ENCODE results near the gene TMEM181.
"Not testable (repeated sequence)": the region's sequence is repeated elsewhere in the genome, so short reads cannot be mapped to it uniquely, and the experiment has no call there.

Gene TMEM181

DNA sequence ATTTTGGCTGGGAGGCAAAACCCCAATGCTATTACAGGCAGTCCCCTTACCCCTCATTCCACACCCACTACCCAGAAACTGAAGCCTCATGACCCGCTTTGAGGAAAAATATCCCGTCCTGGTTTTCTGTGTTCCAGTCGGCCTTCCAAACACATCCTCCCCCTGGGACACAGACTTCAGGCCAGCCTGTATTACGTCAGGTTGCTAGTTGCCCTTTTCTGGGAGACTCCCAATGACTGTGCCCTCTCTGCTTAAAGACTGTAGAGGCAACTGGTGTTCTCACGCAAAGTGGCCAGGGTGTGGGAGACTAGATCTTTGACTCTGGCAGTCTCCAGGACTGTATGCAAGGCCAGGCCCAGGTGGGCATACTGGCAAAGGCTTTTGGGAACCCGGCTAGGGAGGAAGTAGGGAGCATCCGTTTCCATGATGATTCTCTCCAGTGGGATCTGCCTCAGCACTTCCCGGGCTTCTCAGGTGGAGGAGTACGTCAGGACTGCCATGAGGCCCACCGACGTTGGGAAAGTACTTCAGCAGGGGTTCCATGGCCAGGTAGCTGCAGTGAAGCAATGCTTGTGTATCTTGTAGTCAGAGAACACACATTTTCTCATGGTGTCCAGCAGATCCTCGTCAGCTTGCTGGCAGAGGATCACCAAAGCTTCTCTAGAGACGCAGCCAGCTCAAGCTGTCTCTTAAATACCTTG, 49.7 kb downstream of the TMEM181 start:
- H3K27me3 Mint-ChIP-seq: no peaks in the 10 kb centered on the region
- H3K27ac Mint-ChIP-seq: no peak overlapping the region
- peaks cover 3% of the 10 kb centered on the region for H3K4me1 Mint-ChIP-seq (ENCODE audit: low read depth)
- peaks cover 12% of the 10 kb centered on the region for H3K36me3 Mint-ChIP-seq
- no peak overlapping the region for H3K4me3 Mint-ChIP-seq
- no peaks in the 10 kb centered on the region for H3K9me3 Mint-ChIP-seq (ENCODE audit: low read depth)

DNA sequence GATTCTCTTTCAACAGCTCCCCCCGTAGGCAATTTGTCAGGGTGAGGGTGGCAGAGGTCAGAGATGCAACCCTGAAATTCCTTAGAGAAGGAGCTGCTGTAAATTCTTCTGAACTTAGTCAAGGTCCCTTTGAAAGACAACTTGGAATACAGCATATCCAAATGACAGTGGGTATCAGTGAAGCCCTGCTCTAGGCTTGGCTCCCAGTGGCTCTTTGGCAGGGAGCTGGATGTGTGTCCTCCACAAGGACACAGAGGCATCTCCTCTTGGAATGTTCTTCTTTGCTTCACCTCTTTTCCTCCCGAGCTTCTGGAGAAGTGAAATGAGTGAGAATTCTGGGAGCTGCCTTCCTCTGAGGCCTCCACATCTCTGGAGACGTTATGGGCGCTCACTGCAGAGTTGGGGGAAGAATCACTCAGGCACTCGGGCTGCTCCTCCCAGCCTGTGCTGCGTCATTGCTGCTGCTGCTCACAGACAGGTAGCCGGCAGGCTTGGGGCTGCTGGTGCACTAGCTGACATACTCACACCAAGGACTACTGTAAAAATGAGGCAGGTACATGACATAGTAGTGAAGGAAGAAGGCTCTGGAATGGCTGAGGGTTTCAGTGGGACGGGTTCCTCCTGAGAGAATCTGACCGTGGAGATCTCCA, 50.6 kb downstream of the TMEM181 start:
- peaks cover 20% of the 10 kb centered on the region for H3K36me3 Mint-ChIP-seq
- no peaks in the 10 kb centered on the region for H3K27me3 Mint-ChIP-seq
- no peak overlapping the region for H3K27ac Mint-ChIP-seq
- H3K4me1 Mint-ChIP-seq (ENCODE audit: low read depth): peaks cover under 1% of the 10 kb centered on the region
- H3K4me3 Mint-ChIP-seq: no peak overlapping the region
- no peaks in the 10 kb centered on the region for H3K9me3 Mint-ChIP-seq (ENCODE audit: low read depth)

DNA sequence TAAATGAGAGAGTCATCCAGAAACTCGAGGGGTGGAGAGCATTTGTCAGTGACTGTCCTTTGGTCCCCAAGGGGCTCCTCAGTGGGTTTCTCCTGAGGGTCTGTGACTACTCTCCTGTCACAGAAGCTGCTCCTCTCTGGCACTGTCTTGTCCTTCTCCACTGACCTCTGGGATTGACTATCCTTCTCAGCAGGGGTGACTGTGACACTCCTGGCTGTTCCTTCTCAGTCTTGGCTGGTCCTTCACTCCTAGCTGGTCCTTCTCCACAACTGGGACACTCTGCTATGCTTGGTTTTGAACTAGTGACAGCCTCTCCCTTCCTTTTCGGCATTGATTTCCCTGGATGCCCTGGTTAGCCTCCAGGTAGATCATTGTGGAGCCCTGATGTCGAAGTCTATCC, 51.1 kb downstream of the TMEM181 start:
- Mint-ChIP-seq H3K9me3 (ENCODE audit: low read depth) (no peaks in the 10 kb centered on the region), H3K4me1 (ENCODE audit: low read depth) (no peaks in the 10 kb centered on the region), H3K36me3 (peaks cover 20% of the 10 kb centered on the region), H3K4me3 (no peak overlapping the region), H3K27me3 (no peaks in the 10 kb centered on the region), H3K27ac (no peak overlapping the region)

DNA sequence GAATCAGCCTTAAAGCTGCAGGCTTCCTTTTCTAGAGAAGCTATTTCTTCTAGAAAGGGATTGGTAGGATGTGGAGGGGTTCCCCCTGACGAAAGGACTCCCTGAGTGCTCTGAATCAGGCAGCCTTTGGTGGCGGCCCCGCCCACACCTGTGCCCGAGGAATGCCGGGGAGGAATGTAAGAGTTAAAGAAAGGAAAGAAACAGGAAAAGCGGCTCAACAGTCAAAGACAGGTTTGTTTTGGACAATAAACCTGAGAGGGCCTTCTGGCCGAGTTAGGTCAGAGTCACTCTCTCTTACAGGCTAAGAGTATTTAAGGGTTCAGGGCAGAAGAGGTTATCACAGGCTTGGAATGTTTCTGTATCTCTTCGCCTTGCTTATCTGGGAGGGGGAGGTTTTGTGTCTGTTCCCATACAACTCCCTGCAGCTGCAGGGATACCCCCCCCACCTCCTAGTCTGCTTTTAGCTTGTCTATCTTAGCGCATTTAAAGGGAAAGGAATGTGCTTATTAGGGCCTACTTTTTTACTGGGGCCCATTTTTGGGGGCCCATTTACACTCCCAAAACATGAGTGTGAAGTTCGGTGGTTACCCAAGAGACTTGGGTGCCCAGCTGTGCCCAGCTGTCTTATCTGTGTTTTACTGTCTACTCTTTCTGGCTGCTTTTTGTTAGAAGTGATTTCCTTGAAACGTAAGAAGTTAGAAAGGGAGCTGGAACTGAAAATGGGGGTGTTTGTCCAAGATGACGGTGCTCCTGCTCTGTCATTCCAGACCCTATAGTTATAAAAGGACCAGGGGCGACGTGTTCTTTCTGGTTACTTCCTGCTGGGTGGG, 51.9 kb downstream of the TMEM181 start:
- Mint-ChIP-seq H3K9me3 (ENCODE audit: low read depth) (no peaks in the 10 kb centered on the region), H3K27ac (no peak overlapping the region), H3K4me3 (no peak overlapping the region), H3K27me3 (no peaks in the 10 kb centered on the region), H3K4me1 (ENCODE audit: low read depth) (no peaks in the 10 kb centered on the region), H3K36me3 (peaks cover 20% of the 10 kb centered on the region)

DNA sequence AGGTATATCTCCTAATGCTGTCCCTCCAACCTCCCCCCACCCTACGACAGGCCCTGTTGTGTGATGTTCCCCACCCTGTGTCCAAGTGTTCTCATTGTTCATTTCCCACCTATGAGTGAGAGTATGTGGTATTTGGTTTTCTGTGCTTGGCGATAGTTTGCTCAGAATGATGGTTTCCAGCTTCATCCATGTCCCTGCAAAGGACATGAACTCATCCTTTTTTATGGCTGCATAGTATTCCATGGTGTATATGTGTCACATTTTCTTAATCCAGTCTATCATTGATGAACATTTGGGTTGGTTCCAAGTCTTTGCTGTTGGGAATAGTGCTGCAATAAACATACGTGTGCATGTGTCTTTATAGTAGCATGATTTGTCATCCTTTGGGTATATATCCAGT, 54.7 kb downstream of the TMEM181 start:
- H3K4me1 Mint-ChIP-seq (ENCODE audit: low read depth); H3K9me3 Mint-ChIP-seq (ENCODE audit: low read depth); H3K27ac Mint-ChIP-seq; H3K4me3 Mint-ChIP-seq; H3K27me3 Mint-ChIP-seq: not testable (repeated sequence)
- peaks cover 23% of the 10 kb centered on the region for H3K36me3 Mint-ChIP-seq

DNA sequence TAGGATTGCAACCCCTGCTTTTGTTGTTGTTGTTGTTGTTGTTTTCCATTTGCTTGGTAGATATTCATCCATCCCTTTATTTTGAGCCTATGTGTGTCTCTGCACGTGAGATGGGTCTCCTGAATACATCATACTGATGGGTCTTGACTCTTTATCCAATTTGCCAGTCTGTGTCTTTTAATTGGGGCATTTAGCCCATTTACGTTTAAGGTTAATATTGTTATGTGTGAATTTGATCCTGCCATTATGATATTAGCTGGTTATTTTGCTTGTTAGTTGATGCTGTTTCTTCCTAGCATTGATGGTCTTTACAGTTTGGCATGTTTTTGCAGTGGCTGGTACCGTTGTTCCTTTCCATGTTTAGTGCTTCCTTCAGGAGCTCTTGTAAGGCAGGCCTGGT, 58.4 kb downstream of the TMEM181 start:
- not testable (repeated sequence) for H3K9me3 Mint-ChIP-seq (ENCODE audit: low read depth); H3K27me3 Mint-ChIP-seq; H3K4me1 Mint-ChIP-seq (ENCODE audit: low read depth); H3K27ac Mint-ChIP-seq; H3K4me3 Mint-ChIP-seq
- H3K36me3 Mint-ChIP-seq: peaks cover 18% of the 10 kb centered on the region

DNA sequence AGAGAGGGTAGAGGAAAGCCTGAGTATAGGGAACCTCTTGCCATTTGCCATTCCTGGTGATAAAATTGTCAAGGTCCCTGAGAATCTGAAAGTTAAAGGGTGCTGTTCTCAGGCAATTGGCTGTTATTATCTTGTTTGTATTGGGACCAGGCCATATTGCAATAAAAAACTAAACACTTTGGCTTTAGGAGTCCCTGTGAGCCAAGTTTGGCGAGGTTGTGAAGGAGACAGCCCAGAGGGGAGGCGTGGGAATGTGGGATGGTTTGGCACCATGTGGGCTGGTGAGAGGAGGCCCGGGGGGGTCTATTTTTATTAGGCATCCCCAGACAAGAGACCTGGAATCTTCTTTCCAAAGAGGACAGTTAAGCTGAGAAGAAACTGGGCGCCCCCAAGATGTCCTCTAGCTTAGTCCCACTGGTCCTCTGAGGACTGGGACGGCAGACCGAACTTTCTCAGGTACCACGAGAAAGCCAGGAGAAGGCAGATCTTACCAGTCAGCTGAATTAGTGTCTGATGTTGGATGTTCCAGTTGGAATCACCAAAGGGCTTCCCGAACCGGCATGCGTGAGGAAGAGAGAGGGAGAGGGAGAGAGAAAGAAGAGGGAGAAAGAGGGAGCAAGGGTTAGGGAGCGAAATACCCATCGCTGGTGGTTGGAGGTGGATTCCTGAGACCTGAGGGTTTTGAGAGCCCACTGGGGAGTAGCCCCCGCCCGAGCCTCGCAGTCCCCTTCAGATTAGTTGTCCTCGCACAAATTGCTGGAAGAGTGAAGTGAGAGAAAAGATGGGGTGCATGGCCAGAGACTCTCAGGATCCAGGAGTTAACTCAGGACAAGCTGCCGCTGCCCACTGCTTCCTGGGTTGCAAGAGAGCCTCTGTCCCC, 60.3 kb downstream of the TMEM181 start:
- Mint-ChIP-seq H3K27me3 (no peaks in the 10 kb centered on the region), H3K4me3 (no peak overlapping the region), H3K4me1 (ENCODE audit: low read depth) (peaks cover 9% of the 10 kb centered on the region), H3K27ac (peak overlapping the region; percentile 28), H3K9me3 (ENCODE audit: low read depth) (no peaks in the 10 kb centered on the region), H3K36me3 (peaks cover 10% of the 10 kb centered on the region)

DNA sequence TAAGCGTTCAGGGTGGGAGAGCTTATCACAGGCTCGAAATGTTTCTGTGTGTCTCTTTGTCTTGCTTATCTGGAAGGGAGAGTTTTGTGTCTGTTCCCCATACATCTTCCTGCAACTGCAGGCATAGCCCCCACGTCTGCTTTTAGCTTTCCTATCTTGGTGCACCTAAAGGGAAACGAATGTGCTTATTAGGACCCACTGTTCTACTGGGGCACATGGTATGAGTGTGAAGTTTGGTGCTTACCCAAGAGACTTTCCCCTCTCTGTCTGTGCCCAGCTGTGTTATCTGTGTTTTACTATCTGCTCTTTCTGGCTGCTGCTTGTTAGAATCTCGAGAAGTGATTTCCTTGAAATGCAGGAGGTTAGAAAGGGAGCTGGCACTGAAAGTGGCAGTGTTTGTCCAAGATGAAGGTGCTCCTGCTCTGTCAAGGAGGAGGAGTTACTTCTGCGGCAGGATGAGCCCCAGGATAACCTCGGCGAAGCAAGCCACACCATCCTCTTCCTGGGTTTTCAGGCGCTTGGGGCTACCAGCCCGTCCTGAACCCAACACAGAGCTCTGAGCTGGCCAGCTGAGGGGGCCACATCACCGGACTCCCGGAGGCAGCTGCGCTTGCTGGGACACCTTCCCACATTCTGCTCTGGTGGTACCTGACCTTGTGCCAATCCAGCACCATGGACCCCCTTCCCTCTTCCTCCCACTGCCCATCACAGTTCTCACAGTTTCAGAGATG, 61.2 kb downstream of the TMEM181 start:
- no peak overlapping the region for H3K4me3 Mint-ChIP-seq
- peaks cover 9% of the 10 kb centered on the region for H3K4me1 Mint-ChIP-seq (ENCODE audit: low read depth)
- H3K27ac Mint-ChIP-seq: no peak overlapping the region
- H3K27me3 Mint-ChIP-seq: no peaks in the 10 kb centered on the region
- no peaks in the 10 kb centered on the region for H3K9me3 Mint-ChIP-seq (ENCODE audit: low read depth)
- peaks cover 7% of the 10 kb centered on the region for H3K36me3 Mint-ChIP-seq

DNA sequence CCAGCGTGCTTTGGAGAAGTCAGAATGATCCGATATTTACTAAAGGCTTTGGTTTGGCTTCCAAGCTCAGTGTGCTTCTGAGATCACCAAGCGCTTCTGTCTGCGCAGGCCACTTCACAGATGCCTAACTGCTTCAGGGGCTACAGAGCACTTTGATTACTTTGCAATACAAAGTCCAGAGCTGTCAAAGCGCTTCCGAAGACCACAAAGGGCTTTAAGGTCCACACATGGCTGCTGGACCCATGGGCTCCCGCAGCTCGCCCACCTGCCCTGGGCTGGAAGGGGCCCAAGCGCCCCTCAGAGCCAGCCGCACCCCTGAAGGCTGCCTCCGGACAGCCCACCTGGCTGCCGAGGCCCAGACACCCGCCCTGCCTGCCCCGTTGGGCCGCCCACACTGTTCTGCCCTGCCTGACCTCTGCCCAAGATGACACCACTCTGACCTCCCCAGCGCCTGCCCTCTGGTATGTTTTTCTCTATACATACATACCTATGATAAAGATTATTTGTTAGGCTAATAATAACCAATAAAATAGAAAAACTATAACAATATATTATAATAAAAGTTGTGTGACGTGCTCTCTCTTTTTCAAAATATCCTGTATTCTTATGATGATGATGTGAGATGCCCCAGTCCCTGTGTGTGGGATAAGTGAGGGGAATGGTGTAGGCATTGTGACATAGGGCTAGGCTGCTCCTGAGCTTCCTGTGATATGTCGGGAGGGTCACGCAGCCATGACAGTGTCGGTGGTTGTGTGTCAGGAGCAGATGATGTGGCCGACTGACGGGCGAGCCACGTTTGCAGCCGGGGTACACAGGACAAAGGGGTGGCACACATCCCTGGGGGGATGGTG, 62.0 kb downstream of the TMEM181 start:
- H3K36me3 Mint-ChIP-seq: peaks cover 10% of the 10 kb centered on the region

DNA sequence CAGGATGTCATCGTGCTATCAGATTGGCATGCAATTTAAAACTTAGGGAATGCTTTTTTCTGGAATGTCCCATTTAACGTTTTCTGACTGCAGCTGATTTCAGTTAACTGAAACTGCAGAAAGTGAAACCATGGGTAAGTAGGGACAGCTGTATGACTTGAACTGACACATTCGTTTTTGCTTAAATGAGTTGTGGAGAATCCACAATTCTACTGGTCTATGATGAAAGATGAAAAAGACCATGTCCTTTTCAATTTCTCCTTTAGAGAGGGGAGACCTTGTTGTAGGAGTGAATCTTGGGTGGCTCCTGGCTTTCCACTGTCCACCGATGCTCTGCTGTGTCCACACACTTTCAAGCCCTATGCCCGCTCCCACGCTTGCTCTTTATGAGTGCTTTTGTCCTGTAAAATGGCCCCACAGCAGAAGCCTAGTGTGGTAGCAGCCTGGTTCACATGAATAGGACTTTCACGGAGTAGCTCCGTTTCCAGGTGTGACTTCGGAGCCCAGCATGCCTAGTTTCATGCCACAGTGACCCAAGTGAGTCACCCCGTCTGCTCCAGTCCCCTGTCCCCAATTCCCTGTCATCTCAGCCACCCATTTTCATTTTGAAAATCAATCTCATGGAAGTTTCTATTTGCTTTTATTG, 62.8 kb downstream of the TMEM181 start:
- Mint-ChIP-seq H3K4me1 (ENCODE audit: low read depth) (peaks cover 7% of the 10 kb centered on the region), H3K27ac (peak overlapping the region; percentile 28), H3K27me3 (no peaks in the 10 kb centered on the region), H3K4me3 (no peak overlapping the region), H3K9me3 (ENCODE audit: low read depth) (no peaks in the 10 kb centered on the region), H3K36me3 (peaks cover 7% of the 10 kb centered on the region)

More for the DNA sequence above, 62.0 kb downstream of the TMEM181 start:
- Mint-ChIP-seq H3K9me3 (ENCODE audit: low read depth) (no peaks in the 10 kb centered on the region), H3K27ac (no peak overlapping the region), H3K4me3 (no peak overlapping the region), H3K4me1 (ENCODE audit: low read depth) (peaks cover 9% of the 10 kb centered on the region), H3K27me3 (no peaks in the 10 kb centered on the region)

DNA sequence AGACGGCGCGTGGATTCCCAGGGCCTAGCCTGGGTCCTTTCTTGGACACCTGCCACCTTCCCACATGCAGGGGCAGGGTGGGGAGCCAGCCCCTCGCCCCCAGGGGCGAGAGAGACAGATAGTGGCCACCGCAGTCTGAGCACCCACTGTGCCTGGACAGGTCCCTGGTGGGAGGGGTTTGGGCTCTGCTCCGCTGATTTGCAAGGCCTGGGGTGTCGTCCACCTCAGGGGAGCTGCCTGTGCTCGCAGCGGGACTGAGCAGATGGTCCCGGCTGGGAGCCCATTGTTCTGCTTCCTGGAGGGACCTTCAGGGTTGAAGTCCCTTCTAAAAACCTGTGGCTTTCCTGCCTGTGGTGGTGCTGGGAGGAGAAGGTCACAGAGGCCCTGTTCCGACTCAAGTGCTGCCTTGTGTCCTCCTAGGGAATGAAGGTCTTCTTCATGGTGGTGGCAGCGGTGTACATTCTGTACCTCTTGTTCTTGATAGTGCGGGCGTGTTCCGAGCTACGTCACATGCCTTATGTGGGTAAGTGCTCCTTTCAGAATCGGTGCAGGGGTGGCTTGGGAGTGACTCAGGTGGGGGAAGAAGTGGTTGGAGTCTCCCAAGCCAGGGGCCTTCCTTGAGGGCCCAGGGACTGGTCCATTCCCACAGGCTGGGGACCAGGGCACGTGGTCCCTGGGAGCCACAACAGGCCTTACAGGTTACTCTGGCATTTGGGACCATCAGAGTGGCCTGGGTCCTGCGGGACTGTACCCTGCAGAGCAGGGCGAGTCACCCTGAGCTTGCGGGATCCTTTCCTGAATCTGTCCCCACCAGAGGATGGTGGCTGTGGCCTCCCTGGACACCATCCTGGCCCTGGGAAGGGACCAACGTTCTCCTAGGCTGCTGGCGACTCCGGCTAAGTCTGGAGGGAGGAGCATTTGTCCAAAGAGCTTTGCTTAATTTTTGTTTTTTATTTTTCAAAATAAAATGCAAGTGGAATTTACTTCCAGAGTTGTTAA, 65.1 kb downstream of the TMEM181 start:
- H3K9me3 Mint-ChIP-seq (ENCODE audit: low read depth): no peaks in the 10 kb centered on the region
- peaks cover 7% of the 10 kb centered on the region for H3K36me3 Mint-ChIP-seq
- no peak overlapping the region for H3K27ac Mint-ChIP-seq
- H3K4me3 Mint-ChIP-seq: no peak overlapping the region
- H3K4me1 Mint-ChIP-seq (ENCODE audit: low read depth): peaks cover 14% of the 10 kb centered on the region
- H3K27me3 Mint-ChIP-seq: no peaks in the 10 kb centered on the region

DNA sequence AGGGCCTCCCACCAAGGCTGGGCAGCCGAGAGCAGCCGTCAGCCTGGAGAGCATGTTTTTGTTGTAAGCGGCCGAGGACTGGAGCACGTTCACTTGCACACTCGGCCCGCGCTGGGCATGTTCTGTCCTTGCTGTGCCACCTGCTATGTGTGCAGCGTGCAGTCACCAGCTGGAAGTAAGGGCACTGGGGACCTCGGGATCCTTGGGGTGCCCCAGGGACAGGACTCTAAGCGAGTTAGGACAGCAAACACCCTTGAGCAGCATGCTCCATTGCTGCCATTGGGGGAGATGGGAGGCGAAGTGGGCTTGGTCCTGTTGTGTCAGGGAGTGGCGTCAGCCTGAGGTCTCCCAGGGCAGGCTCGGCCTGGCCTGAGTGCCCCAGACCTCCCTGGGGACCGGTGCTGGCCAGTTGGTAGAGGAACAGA, 66.0 kb downstream of the TMEM181 start:
- no peaks in the 10 kb centered on the region for H3K9me3 Mint-ChIP-seq (ENCODE audit: low read depth)
- H3K4me3 Mint-ChIP-seq: no peak overlapping the region
- H3K27ac Mint-ChIP-seq: peak overlapping the region; percentile 61
- H3K4me1 Mint-ChIP-seq (ENCODE audit: low read depth): peaks cover 20% of the 10 kb centered on the region
- no peaks in the 10 kb centered on the region for H3K27me3 Mint-ChIP-seq
- peaks cover 7% of the 10 kb centered on the region for H3K36me3 Mint-ChIP-seq
